GM20431 (cell line): ENCODE results near the gene RHOV.
"Not testable (repeated sequence)": the region's sequence is repeated elsewhere in the genome, so short reads cannot be mapped to it uniquely, and the experiment has no call there.

Experiments used
- in situ Hi-C: fragments of 300-500 bp; cut with MseI, MboI; formaldehyde crosslinking; loops from one replicate; pipeline ENCODE4 v1.15.0; 2020; ENCODE audit warnings: low sequenced_read_pairs; ENCODE audit not compliant: unreplicated experiment

Gene RHOV

DNA sequence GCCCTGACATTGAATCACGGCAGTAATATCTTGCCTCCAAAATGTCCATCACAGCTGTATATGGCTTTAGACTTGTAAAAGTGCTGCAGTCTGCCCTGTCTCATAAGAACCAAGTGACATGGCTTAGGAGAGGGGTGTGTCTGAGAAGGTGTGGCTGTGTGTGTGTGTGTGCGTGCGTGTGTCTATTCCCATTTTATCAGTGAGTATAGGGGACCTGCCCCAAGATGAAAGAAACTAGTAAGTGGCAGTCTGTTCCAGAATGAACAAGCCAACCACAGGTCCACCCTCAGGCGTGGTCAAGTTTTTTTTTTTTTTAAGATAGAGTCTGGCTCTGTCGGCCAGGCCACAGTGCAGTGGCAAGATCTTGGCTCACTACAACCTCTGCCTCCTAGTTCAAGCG, 5.6 kb upstream of the RHOV start:
- in situ Hi-C loops, result no loop called here

DNA sequence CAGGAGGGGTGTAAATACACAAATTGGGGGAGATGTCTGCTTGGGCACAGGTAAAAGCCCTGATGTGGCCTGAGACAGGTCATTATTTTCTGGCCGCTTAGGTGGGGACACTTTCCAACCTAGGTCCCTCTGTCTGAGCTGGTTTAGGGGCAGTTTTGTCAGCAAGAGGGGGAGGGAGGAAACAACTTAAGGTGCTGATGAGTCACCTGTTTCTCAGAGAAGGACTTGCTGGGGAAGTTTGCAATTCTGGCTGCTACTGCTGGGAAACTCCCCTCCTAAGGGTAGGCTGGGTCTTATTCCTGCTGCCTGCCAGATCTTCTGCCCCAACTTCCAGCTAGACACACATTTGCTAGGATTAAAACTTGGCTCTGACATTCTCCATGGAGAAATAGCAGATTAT, 4.8 kb upstream of the RHOV start:
- in situ Hi-C loops, result no loop called here

DNA sequence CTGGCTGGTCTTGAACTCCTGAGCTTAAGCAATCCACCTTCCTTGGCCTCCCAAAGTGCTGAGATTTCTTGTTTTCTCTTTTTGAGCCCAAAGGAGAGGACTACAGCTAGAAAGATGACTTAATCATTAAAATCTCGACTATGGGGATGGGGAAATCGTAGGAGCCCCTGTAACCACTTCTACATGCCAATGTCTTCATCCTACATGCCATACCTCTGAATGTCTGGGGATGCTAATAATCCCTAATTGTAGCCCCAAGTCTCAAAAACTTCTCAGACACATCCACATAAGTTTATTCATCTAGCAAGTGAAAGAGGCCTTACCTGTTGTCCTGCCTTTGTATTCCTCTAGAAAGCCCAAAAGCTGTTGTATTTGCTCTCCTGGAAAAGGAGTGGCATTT, 3.7 kb upstream of the RHOV start:
- in situ Hi-C loops, result no loop called here

DNA sequence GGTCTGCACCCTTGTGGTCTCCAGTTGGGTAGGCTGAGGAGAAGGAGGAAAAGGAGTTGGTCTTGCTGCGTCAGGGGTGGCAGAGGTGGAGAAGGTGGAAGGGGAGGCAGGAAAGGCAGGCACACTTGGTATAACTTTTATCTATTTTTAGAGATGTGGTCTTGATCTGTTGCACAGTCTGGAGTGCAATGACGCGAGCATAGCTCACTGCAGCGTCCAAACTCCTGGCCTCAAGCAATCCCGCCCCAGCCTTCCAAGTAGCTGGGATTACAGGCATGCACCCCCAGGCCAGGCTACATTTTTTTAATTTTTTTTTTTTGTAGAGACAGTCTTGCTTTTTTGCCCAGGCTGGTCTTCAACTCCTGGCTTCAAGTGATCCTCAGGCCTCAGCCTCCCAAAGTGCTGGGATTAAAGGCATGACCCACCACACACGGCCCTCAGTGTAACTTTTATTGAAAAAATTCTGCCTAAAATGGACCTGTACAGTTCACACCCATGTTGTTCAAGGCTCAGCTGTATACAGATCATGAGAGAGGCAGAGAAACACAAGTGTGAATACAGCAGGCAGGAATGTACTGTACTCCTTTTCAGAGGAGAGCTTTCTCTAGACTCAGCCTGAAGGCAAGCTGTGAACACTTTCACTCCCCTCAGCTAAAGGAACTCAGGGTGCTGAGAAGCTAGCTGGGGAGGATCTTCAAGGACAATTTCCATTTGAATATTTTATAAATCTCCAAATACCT, 2.1 kb upstream of the RHOV start:
- in situ Hi-C loops, result no loop called here

DNA sequence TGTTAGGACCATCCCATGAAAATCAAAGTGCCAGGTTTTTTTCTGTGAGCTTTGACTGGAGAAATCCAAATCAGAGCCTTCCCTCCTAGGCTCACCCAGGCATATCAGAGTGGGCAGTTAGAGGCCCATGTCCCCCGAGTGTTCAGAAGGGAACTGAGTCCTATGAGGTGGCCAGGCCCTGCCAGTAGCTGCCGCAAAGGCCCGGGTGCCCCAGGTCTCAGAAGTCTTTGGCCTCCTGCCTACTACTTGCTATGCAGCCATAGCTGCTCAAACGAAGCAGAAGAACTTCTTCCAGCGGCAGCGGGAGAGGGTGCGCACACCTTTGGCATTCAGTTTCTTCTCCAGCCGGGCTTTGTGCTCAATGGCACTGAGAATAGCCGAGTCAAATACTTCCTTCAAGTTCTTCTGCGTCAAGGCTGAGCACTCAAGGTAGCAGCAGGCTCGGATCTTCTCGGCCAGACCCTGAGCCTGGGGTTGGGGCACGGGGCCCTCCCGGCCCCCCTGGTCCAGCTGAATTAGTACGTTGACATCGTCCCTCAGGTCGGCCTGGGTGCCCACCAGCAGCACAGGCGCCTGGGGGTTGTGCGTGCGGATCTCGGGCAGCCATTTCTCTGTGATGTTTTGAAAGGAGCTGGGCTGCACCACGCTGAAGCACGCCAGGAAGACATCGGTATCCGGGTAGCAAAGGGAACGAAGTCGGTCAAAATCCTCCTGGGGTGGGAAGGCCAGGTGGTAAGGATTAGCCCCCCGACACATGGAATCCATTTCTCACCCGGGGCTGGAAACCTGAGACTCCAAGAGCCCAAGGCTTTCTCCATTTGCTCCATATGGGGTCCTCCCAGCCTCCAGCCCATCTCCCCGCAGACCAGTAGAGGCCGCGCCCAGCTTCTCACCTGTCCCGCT, 992 bp downstream of the RHOV start:
- in situ Hi-C loops, result no loop called here

DNA sequence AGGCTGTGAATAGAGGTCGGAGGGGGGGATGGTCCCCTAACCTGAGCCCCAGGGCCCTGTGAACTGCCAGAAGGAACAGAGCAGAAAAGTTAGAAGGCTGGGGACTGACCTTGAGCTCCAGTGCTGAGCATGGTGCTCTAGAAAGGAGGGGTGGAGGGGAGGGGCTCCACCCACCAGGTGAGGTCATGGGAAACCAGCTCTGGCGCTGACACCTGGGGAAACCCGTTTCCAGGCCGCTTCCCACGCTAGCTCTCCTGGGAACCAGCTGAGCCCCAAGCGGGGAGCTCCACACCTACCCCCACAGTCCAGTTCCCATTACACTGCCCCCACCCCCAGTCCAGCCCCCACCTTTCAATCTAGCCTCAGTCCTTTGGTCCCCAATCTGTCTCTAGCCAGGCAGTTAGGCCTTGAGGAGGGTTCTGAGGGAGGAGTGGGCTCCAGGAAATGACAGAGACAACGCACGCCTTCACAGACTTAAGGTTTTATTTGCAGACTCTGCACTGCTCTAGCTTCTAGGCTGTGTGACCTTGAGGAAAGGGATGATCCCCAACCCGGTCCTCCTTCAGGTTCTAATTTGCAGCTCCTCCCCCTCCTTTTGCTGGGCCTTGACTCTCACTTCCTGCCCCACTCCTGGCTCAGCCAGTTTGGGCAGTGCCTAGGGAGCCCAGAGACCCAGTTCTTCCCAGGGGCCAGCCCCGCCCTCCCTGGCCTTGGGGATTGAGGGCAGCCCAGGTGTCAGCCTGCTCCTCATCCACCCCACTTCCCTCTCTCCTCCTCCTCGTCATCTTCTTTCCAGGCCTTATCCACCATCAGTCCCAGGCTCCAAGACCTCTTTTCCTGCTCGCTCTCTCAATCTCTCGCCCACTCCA, 2.1 kb downstream of the RHOV start:
- in situ Hi-C loops, result no loop called here

DNA sequence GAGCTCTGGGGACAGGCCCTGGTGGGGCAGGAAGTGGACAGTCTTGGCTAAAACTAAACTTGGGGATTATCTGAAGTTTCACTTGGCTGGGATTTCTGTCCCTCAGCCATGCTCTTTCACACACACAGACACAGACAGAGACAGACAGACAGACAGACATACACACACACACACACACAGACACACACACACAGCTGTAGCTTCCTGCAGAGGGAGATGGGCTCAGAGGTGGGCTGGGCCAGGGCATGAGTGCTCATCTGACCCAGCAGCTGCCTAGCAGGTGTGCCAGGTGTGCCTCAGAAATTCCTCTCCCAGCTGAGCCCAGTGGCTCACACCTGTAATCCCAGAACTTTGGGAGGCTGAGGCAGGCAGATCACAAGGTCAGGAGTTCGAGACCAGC, 3.3 kb downstream of the RHOV start:
- in situ Hi-C loops, result no loop called here

DNA sequence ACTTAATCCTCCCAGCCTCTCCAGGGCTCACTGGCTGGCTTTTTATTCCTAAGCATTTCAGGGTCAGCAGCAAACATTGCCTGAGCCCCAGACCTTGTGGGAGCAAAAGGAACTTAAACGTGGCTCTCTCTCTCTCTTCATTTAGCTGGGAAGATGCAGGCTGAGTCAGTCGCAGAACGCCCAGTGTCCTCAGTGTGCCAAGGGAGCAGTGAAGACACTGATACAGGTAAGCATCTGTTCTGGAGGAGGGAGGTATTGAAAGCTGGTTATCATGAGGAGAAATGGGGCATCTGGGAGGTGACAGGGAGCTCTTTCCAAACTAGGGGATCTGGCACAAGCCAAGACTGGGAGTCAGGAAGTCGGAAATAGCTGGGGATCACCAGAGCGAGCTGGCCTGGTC, 4.3 kb downstream of the RHOV start:
- in situ Hi-C loops, result no loop called here

DNA sequence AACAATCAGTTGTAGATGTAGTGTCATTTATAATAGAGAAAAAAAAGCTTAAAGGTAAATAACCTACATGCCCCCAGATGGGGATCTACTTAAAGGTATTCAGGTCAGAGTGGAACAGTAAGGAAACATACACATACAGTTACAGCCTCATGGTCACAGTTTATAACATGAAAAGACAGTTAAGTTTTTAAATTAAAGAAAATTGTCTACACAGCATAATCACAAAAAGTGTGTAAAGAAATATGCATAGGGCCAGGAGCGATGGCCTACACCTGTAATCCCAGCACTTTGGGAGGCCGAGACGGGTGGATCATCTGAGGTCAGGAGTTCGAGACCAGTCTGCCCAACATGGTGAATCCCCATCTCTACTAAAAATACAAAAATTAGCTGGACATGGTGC, 6.8 kb downstream of the RHOV start:
- in situ Hi-C loops, result no loop called here

DNA sequence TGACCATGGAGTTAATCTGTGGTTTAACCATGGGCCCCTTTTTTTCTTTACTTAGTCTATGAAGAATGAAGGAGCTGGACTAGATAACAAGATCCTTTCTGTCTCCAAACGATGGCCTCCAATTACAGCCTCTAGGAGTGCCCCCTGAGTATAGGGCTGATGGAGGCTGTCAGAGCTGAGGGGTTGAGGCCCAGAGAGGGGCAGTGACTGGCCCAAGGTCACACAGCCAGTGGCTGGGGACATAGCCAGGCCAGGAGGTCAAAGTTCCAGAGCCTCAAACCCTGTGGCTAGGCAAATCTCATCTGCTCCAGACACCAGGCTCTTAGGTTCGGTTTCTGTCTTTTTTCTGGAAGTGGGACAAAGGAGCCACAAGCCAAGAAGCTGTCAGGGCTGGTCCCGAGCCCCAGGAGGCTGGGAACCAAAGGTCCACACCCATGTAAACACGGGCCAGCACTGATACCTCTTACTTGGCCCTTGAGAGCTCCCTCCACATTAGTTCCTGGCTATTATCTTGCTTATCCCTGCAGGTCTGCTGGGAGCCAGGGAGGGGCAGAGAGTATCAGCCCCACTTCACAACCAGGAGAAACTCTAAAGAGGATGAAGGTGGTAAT, 10.3 kb downstream of the RHOV start:
- in situ Hi-C loops, result no loop called here

DNA sequence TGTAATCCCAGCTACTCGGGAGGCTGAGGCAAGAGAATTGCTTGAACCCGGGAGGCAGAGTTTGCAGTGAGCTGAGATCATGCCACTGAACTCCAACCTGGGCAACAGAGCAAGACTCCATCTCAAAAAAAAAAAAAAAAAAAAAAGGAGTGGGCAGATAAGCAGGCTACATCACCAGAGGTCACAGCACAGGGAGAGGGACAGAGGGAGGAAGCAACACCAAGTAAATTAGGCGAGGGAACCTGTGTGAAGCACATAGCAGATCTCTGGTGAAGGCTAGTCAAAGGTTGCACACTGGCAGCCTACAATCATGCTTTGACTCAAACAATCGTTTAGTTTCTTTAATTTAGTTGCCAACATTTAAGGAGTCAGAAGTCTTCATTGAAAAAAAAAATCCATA, 12.9 kb downstream of the RHOV start:
- in situ Hi-C loops, result not testable (repeated sequence)

DNA sequence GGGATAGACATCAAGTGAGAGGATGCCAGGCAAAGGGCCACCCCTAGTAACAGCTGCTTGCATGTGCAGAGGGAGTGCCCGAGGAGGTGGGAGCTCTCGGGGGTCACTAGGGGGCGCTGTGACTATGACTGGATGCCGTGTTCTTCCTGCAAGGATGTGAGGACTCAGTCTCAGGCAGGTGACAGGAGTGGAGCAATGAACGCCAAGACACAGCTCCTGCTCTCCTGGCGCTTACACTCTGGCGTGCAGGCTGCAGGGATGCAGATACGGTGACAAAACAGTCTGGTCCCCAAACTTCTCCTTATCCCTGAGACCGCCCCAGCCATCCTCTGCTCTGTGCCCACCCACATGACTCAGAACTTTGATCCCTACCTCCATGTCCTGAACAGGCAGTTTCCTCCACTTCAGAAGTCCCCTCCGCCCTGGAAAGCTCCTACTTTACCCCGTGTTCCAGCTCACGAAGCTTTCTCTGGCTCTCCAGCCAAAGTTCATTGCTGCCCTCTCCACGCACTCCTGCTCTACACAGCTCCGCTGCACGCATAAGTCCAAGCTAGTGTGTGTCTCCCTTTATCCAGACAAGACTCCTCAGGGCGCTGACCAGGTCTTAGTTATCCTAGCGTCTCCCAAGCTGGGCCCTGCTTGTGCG, 14.7 kb downstream of the RHOV start:
- in situ Hi-C loops, result no loop called here

DNA sequence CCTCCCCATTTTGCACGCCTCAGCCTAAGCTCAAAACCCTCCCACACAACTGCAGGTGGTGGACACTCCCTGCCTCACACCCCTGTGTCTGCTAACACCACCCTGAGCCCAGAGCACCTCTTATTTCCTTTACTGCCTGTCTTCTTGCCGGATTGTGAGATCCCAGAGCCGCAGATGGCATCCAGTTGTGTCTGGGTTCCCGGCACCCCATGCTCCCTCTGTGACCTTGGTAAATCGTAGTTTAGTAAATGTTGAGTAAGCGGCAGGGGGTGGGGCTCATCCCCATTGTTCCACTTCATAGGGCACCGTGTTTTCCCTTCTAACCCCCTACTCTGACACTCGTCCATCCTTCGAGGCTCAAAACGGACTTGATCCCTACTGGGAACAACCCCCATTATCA, 15.3 kb downstream of the RHOV start:
- in situ Hi-C loops, result no loop called here

DNA sequence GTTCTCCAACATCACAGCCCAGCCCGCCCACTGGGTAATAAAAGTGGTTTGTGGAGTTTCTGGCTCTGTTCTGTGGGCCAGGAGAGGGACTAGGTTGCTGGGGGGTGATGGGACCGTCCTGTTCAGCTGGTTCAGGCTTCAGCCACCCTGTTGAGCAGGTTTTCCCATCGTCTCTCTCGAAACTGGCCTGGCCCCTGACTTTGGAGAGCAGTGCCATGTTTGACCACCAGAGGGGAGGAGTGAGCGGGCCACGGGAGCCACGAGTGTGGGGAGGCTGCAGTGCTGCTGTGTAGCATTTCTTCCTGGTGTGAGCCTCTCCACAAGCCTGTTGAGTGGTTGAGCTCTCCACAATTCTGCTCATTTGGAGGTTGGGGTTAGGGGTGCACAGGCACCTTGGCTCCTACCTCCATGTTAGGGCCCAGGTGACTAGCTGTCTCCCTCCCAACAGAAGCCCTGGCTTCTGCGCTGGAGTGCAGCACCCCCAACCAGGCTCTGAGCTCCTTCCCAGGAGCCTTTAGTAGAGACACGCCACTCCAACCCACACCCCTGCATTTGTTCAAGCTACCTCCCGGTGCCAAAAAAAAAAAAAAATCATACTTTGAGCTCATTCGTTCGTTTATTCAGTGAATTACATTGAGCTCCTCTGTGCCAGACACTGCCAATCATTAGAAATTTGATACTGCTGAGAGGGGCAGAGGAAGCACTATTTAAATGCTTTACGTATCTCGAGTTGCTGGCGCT, 16.3 kb downstream of the RHOV start:
- in situ Hi-C loops, result no loop called here

DNA sequence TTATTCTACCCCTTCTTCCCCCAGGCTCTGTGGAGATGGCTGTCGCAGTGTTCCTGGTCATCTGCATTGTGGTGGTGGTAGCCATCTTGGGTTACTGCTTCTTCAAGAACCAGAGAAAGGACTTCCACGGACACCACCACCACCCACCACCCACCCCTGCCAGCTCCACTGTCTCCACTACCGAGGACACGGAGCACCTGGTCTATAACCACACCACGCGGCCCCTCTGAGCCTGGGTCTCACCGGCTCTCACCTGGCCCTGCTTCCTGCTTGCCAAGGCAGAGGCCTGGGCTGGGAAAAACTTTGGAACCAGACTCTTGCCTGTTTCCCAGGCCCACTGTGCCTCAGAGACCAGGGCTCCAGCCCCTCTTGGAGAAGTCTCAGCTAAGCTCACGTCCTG, 17.3 kb downstream of the RHOV start:
- in situ Hi-C loops, result no loop called here

DNA sequence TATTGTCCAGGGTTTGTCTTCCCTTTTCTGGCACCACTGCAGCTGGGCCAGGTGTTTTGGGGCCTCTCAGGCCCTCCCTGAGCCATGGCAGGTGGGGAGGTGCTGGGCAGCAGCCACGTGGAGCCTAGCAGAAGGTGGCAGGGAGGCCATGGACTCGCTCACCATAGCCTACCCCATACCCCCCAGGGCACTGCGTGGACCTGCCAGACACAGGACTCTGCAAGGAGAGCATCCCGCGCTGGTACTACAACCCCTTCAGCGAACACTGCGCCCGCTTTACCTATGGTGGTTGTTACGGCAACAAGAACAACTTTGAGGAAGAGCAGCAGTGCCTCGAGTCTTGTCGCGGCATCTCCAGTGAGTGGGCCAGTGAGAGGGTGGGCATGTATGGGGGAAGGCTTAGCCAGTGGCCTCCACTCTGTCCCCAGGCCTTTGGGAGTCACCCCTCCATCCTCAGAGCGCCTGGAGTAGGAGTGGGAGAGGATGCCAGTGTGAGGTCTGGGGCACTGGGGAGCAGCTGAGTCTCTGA, 18.3 kb downstream of the RHOV start:
- in situ Hi-C loops, result no loop called here

DNA sequence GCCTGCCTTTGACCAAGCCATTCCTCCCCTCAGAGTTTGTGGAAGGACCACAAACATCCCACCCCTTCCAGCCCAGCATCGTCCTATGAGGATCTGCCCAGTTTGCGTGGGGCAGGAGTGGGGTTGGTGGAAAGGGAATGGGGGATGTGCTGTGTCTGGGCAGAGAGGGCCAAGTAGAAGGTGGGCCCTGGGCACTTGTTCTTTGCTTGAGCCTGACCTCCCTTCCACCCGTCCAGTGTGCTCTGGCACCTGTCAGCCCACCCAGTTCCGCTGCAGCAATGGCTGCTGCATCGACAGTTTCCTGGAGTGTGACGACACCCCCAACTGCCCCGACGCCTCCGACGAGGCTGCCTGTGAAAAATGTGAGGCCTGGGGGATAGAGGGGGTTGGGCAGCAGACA, 19.9 kb downstream of the RHOV start:
- in situ Hi-C loops, result no loop called here

DNA sequence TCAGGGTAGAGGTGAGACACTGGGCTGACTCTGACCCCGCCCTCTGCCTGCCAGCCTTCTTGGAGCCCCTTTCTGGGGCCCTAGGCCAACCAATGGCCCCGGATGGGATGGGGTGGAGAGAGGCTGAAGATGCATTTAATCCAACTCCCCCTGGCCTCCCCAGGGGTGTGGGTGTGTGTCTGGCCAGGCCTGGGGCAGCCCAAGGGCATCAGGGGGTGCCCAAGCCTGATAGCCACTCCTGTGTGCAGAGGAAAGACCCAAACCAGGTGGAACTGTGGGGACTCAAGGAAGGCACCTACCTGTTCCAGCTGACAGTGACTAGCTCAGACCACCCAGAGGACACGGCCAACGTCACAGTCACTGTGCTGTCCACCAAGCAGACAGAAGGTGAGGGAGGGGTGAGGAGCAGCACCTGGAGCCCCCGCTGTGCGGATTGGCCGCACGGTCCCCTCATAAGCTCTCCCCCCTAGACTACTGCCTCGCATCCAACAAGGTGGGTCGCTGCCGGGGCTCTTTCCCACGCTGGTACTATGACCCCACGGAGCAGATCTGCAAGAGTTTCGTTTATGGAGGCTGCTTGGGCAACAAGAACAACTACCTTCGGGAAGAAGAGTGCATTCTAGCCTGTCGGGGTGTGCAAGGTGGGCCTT, 20.7 kb downstream of the RHOV start:
- in situ Hi-C loops, result no loop called here
